C4-2B (cell line): ENCODE measurements around the gene CYFIP1.

Source experiments
- ZFX ChIP-seq: fragments of 450-650 bp; IDR thresholded peaks from 2 replicates; pipeline ENCODE4 v1.6.1; 2017
- TF ChIP-seq, protein P1 (sequence below): fragments of 450-650 bp; conservative IDR thresholded peaks from 2 replicates; pipeline ENCODE4 v1.5.1; 2017; ENCODE audit warnings: mild to moderate bottlenecking

DNA sequence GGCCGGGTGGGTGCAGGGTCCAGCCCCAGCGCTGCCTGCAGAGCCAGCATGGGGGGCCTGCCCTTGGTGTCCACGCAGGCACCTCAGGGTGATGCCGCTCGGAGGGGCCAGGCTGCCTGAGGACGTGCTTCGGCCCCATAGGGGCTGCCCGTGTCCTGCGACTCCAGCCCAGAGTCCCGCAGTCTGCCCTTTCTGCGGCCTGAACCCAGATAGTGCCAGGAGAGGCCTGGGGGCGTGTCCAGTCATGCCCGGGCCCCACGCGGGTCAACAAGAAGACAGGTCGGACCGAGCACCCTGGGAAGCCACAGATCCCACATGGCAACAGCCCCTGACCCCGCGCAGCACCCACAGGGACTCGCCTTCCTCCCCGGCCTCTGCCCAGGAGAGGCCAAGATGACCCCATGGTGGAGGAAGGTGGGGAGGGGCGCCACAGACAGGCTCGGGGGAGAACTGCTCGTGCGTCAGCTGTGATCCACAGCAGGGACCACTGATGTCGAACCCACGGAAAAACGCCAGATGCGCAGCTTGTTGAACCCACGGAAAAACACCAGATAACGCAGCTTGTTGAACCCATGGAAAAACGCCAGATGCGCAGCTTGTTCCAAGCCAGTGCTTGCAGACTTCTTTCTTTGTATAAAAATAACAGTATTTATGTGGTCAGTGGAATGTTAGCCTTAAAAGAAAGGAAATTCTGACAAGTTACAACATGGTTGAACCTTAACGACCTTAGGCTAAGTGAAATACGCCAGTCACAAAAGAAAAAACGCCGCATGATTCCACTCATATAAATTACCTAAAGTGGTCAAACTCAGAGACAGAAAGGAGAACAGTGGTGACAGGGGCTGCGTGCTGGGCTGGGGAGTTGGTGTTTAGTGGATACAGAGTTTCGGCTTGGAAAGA is 28.5 kb downstream of the CYFIP1 start:
- TF ChIP-seq, protein P1, sequence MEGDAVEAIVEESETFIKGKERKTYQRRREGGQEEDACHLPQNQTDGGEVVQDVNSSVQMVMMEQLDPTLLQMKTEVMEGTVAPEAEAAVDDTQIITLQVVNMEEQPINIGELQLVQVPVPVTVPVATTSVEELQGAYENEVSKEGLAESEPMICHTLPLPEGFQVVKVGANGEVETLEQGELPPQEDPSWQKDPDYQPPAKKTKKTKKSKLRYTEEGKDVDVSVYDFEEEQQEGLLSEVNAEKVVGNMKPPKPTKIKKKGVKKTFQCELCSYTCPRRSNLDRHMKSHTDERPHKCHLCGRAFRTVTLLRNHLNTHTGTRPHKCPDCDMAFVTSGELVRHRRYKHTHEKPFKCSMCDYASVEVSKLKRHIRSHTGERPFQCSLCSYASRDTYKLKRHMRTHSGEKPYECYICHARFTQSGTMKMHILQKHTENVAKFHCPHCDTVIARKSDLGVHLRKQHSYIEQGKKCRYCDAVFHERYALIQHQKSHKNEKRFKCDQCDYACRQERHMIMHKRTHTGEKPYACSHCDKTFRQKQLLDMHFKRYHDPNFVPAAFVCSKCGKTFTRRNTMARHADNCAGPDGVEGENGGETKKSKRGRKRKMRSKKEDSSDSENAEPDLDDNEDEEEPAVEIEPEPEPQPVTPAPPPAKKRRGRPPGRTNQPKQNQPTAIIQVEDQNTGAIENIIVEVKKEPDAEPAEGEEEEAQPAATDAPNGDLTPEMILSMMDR: no peak
- no peak for TF ChIP-seq ZFX
